ENCODE data around the gene CDA.

CDA gene

DNA sequence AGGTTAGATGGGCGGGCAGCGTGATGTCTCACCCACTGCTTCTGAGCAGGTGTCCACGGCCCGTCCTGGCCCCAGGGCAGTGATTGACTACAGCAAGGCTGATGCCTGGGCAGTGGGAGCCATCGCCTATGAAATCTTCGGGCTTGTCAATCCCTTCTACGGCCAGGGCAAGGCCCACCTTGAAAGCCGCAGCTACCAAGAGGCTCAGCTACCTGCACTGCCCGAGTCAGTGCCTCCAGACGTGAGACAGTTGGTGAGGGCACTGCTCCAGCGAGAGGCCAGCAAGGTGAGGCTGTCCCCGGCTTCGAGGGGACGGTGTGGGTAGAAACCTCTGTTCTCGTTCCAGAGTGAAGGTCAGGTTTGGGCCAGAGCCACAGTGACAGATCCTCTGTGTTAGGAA is 60.0 kb downstream of the CDA start:
- no peak for DNase-seq (ENCODE audit: low read depth)

DNA sequence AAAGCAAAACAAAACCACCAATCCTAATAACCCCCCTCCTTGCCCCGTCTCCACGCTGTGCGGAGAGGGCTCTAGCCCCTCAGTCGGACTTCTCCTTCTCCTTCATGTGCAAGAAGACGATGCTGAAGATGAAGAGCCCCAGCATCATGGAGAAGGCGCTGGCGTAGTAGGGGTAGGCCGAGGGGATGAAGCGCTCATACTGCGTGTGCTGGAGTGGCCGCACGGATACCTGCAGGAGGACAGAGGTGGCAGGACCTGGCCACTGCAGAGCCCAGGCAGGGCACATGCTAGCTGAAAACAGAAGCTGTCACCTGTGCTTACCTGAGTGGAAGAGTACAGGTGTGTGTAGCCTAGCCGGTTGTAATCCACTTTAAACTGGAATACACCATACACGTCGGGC is 63.4 kb downstream of the CDA start:
- DNase-seq (ENCODE audit: low read depth) = no peak

DNA sequence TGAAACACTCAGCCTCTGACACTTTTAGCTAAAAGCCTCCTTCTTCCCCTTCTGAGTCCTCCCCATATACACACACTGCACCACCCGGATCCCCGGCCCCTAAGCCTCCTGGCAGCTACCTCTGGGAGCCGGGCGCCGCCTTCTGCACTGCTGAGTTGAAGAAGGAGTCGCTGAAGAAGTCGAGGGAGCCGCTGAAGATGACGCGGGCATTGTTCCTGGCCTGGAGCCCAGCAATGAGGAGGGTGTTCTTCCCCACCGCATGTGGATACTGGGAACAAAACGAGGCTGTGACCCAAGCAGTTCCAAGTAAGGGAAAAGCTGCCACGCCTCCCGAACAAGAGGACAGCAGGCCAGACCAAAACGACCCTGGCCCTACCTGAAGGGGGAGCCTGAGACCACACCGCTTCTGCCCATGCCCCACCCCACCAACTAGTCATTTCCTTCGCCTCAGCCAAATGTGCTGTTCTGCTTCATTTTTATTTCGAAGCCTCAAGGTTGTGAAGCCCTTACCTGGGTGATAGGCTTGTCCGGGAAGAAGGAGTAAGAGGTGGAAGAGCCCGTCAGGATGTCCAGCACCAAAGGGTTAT is 65.3 kb downstream of the CDA start:
- no peak for DNase-seq (ENCODE audit: low read depth)

- DNase-seq (ENCODE audit: low read depth) = no peak
Observed at GRCh38 chr1:20657024-20657423, 68.1 kb downstream of the CDA start.

DNA sequence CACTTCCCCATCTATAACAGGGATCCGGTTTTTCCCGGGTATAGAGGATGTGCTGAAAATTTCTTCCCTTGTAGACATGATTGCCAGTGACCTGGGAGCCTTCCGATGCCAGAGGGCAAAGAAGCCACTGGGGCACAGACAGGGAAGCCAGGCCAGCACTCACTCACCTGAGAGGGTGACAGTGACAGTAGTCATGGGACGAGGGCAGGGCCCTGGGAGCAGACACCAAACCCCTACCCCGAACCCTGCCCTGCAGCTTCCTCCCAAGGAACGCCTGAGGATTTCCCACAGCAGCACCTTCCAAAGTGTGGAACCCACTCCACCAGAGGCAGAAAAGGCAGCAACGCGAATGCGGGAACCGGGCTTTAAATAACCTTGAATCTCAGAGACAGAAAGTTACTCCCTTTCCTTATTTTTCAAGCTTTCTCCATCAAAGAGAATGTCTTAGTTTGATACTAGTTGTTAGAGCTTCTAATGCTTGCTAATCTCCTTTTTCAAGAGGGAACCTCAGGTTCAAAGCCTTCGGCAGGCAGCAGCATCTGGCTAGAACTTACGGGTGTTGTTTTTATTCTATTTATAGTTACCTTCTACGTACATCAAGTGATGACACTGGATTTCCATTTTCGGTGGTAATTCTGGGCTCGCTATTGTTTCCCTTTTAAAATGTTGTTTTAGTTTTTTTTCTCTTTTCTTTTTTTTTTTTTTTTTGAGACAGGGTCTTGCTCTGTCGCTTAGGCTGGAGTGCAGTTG is 69.4 kb downstream of the CDA start:
- DNase-seq (ENCODE audit: low read depth) = no peak

DNA sequence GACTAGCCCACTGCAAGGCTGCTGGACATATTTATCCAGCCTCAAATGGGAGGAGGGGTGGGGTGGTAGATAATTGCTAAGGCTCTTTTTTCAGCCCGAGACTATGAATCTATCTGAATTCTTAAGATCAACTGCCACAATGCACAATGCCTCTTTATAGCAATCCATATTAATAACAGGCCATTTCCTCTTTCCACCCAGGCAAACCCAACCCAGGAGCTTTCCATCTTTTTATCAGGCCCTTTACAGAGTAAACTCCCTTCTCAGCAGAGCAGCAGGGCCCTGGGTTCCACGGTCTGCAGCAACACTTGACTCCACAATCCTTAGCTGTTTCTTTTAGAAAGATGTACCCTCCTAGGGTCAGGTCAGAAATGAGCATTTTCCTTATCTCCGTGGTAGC is 71.5 kb downstream of the CDA start:
- no peak for DNase-seq (ENCODE audit: low read depth)

- DNase-seq (ENCODE audit: low read depth) = no peak
Observed at GRCh38 chr1:20660847-20661206, 71.9 kb downstream of the CDA start.

DNA sequence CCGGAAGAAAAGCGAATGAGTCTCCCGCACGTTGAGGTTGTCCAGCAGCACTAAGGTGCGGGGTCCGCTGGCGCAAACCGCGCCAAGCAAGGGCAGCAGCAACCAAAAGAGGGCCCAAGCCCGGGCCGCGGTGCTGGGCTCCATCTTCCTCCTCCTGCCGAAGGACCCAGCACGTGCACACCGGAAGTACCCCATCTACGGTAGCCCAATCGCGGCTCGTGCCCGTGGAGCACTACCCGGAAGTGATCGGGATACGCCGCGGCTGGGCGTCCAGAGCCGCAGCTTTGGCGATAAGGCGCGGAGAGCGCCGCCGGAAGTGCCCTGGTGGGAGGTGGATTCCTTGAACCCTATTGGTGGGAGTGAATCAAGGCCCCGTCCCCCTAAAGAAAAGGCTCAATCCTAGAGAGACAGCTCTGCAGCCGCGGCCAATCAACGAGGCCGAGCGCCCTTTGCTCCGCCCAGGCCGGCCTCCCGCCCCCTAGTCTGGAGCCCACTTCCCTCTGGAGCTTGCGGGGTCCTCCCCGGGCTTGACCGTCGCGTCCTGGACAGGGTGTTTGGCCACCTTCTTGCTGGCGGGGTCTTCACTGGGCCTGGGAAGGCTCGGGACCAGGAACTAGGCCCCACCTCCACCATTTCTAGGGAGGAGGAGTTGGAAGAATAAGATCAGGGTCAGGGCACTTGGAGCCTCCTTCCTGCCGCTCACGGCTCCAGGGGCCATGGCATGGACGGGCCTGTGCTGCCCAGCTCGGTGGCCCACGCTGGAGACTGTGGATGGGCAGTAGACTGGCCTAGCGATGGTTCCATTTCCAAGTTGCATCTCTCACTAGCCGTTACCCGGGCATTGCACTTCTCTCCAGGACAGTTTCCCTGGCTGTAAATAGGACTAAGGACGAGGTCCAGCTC is 72.6 kb downstream of the CDA start, which contains the start of gene DDOST:
Gene DDOST, minus strand, starts transcription at position 163 of the 903 bp plus-strand sequence. Its CDS starts 19 bp downstream, at position 144.
- DNase-seq (ENCODE audit: low read depth) = peak; percentile 96

DNA sequence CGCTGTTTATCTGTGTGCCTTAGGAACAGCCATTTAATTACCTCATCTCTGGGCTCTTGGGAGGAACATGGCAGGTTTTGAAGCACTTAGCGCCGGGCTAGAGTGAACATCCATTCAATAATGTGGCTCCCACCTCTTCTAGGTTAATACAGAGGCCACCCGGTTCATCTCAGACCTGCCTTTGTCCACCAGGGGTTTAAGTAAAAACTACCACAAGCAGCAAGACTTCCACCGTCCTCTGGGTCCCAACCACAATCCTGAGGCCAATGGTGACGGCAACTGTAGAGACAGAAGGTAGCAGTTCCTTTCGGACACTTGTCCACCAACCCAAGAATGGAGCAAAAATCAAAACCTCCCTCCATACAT is 73.2 kb downstream of the CDA start:
- DNase-seq (ENCODE audit: low read depth) = no peak

GRCh38 chr1:20663365-20663764 is 74.5 kb downstream of the CDA start:
- DNase-seq (ENCODE audit: low read depth) = no peak

GRCh38 chr1:20663969-20664715 is 75.2 kb downstream of the CDA start:
- no peak for DNase-seq (ENCODE audit: low read depth)

DNA sequence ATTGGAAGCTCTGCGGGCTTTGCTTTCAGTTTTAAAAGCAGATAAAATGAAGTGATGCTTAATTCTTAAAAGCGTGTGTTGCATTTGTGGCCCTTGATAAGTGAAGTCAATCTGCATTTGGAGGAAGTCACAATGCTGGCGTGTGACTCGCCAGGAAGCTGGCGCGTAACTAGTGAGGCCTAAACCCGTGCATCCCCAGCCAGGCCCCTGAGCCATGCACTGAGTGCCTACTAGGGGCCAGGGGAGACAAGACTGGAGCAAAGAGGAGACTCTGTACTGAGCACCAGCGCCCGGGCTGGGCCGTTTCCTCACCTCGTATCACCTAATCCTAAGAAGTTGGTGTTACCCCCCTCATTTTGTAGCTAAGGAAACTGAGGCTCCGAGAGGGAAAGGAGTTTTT is 76.8 kb downstream of the CDA start:
- no peak for DNase-seq (ENCODE audit: low read depth)

- DNase-seq (ENCODE audit: low read depth) = no peak
Observed at GRCh38 chr1:20666146-20666545, 77.2 kb downstream of the CDA start.

GRCh38 chr1:20666804-20667203 is 77.9 kb downstream of the CDA start:
- DNase-seq (ENCODE audit: low read depth) = no peak
